HG03139 (cell line): ENCODE measurements around the gene KIF4B.
"Not testable (repeated sequence)": the region's sequence is repeated elsewhere in the genome, so short reads cannot be mapped to it uniquely, and the experiment has no call there.

Experiments used
- ATAC-seq: cut with Tn5 transposase; IDR thresholded peaks from one replicate; pipeline ENCODE4 v1.9.1; 2021; ENCODE audit not compliant: unreplicated experiment

KIF4B gene

DNA sequence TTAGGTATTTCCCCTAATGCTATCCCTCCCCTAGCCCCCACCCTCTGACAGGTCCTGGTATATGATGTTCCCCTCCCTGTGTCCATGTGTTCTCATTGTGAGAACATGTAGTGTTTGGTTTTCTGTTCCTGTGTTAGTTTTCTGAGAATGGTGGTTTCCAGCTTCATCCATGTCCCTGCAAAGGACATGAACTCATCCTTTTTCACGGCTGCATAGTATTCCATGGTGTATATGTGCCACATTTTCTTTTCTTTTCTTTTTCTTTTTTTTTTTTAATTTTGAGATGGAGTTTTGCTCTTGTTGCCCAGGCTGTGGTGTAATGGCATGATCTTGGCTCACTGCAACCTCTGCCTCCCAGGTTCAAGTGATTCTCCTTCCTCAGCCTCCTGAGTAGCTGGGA lies 7.3 kb upstream of the KIF4B start:
- not testable (repeated sequence) for ATAC-seq

DNA sequence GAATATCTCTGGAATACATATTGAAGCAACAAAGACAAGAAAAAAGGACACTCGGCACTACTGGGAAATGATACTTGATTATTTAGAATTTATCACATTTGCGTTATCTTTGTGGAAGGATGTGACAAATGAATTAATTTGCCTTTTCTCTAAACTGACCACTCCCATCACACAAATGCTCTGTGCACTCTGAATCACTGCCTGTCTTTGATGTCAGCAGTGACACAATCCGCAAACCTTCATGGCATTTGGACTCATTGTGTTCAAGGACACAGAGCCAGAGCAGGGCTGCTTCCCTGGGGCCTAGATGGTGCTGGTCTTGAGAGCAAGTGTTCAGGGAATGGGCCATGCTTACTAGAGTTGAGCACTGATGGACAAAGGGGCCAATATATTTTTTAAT lies 4.9 kb upstream of the KIF4B start:
- no peak for ATAC-seq

DNA sequence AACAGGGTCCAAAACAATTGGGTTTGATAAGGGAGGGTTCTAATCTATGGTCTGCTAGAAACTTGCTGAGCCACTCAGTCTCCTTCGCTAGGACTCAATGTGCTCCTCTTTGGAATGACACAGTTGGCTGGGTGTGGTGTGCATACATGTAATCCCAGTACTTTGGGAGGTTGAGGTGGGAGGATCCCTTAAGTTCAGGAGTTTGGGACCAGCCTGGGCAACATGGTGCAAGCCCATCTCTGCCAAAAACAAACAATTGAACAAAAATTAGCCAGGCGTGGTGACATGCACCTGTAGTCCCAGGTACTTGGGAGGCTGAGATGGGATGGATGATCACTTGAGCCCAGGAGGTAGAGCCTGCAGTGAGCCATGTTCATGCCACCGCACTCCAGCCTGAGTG lies 2.7 kb upstream of the KIF4B start:
- no peak for ATAC-seq

DNA sequence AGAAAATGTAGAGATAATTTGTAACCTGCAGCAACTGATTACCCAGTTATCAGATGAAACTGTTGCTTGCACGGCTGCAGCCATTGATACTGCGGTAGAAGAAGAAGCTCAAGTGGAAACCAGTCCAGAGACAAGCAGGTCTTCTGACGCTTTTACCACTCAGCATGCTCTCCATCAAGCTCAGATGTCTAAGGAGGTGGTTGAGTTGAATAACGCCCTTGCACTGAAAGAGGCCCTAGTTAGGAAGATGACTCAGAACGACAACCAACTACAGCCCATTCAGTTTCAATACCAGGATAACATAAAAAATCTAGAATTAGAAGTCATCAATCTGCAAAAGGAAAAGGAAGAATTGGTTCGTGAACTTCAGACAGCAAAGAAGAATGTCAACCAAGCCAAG lies 1.7 kb downstream of the KIF4B start:
- no peak for ATAC-seq

DNA sequence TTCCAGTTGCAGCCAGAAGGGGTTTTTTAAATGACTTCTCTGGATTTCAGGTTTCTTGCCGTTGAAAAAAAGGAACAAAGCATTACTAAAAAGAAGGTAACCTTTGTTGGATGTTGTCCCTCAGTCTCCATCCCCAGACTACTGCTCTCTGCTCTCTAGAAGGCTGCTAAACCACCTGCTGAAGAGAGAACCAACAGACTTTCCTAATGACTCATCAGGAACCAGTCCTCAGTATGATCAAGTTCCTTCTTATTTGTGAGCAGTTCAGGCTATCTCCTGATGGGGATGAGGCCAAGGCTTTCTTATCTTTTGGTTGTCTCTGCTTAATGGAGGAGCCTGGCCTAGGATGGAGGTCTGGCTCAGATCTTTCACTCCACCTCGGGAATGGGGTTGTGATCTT lies 4.1 kb downstream of the KIF4B start:
- ATAC-seq = peak; percentile 90

DNA sequence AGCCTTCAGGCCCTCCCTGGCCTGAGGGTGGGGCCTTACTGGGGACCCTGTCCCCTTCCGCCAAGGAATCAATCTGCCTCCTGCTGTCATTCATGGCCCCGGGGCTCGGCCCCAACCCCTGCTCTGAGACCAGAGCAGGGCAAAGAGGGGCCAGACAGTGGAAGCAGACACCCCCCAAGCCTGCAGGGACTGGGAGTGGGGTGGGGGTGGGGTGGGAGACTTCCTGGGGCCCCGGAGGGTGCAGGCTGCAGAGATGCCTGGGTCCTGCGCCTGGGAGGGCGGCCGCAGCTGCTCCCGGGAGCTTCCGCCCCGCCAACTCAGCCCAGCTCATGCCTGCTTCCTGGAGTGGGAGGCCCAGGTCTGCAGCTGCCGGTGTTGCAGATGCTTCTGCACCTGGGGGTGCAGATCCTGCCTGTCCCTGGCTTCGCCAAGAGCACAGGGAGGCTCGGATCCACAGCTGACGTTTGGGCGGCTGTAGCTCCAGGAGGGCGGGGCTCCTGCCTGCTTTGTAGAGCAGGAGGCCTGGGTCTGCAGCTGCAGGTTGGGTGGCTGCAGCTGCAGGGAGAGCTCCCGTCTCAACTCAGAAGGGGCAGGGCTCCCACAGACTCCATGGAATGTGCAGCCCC lies 6.2 kb downstream of the KIF4B start:
- no peak for ATAC-seq

DNA sequence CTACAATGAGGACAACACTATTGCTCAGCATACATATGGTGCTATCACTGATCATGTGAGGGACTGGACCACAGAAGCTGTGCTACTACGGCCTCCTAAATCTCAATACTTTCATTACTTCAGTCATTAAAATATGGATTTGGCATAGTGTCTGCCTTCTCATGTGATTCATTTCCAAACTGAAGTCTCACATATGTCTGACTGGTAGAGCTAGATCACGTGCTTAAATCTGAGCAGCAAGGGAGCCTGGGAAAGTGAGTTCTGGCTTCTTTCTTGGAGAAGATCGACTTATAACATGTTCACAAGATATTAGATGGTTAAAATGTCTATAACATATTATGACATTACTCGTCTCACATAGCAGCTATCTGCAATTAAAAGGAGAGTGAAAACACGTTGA lies 8.3 kb downstream of the KIF4B start:
- ATAC-seq = no peak

DNA sequence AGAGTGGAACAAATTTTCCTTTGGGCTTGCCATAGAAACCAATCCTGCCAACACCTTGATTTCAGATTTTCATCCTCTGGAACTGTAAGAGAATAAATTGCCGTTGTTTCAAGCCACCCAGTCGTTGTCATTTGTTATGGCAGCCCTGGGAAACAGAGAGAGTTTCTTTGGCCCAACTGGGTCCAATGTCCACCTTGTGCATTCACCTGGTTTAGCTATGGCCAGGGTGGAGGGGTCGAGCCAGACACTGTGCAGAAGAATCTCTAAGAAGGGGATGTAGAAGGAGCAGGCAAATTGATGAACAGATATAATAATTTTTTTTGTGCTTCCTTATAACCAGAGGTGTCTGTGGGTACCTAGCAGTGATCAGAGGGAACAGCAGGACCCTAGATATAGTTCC lies 9.8 kb downstream of the KIF4B start:
- ATAC-seq = no peak

DNA sequence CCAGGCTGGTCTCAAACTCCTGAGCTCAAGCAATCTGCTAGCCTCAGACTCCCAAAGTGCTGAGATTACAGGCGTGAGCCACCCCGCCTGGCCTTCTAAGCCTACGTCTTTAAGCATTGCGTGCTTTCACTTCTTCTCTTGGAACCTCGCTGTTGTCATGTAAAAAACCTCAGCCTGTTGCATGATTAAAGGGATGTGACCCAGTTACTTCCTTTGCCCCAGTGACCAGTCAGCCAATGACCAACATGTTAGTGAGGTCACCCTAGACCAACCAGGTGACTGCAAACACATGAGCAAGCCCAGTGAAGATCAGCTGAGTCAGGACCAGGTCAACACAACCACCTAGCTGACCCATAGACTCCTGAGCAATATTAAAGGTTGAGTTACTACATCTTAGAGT lies 10.5 kb downstream of the KIF4B start:
- no peak for ATAC-seq

DNA sequence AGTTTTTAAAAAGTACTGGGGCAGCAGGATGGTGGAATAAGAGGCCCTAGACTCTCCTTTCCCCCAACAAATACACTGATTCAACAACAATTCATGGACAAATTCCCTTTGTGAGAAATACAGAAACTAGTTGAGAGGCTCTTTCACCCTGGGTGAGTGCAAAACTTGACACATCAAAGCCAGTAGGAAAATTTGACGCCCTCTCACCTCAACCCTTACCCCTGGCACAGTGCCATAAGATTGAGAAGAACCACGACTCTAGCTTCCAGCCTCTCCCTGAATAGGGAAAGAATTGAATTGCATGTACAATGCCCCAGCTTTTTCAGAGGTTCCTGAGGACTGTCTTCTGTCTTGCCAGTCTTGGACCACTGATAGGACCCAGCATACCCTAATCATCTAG lies 12.3 kb downstream of the KIF4B start:
- ATAC-seq = no peak

DNA sequence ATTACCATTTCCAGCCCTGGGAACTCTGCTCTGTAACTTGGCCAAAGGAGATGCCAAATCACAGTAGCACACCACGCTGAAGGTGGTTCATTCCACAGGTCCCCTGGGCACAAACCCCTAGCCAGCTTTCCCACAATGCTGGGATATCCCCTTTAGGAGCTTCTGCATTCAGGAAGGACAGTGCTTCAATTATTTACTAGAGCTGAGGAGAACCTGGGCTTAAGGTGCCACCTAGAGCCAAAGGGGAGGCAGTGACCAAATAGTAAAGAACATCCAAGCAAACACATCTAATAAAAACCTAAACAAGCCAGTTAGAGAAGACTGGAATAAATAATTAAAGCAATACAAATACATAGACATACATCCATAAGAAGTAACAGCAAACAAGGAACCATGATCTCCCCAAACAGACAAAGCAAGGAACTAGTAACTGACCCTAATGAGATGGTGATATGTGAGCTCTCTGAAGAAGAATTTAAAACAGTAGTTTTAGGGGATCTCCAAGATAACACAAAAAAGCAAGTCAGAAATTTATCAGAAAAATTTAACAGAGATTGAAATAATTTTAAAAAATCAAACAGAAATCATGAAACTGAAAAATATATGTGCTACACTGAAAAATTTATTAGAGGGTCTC lies 14.6 kb downstream of the KIF4B start:
- no peak for ATAC-seq

DNA sequence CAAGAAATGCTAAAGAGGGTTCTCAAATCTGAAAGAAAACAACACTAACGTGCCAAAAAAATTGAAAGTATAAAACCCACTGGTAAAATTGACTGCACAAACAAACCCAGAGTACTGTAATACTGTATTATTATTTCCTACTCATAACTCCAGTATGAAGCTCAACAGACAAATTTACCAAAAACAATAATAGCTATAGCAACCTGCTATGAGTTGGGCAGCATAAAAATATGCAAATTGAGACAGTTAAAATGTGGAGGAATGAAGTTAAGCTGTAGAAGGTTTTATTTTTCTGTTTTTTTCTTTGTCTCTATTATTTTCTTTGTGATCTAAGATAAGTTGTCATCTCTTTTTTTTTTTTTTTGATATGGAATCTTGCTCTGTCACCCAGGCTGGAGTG lies 15.7 kb downstream of the KIF4B start:
- ATAC-seq = no peak

DNA sequence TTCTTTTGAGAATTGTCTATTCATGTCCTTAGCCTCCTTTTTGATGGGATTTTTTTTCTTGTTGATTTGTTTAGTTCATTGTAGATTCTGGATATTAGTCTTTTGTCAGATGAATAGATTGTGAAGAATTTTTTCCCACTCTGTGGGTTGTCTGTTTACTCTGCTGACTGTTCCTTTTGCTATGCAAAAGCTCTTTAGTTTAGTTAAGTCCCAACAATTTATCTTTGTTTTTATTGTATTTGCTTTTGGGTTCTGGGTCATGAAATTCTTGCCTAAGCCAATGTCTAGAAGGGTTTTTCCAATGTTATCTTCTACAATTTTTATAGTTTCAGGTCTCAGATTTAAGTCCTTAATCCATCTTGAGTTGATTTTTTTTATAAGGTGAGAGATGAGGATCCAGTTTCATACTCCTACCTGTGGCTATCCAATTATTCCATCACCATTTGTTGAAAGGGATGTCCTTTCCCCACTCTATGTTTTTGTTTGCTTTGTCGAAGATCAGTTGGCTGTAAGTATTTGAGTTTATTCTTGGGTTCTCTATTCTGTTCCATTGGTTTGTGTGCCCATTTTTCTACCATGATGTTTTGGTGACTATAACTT lies 20.7 kb downstream of the KIF4B start:
- ATAC-seq = not testable (repeated sequence)

DNA sequence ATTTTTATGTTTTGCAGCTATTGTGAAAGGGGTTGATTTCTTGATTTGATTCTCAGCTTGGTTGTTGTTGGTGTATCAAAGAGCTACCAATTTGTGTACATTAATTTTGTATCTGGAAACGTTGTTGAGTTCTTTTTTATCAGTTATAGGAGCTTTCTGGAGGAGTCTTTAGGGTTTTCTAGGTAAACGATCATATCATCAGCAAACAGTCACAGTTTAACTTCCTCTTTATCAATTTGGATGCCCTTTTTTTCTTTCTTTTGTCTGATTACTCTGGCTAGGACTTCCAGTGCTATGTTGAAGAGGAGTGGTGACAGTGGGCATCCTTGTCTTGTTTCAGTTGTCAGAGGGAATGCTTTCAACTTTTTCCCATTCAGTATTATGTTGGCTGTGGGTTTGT lies 21.5 kb downstream of the KIF4B start:
- ATAC-seq = not testable (repeated sequence)

DNA sequence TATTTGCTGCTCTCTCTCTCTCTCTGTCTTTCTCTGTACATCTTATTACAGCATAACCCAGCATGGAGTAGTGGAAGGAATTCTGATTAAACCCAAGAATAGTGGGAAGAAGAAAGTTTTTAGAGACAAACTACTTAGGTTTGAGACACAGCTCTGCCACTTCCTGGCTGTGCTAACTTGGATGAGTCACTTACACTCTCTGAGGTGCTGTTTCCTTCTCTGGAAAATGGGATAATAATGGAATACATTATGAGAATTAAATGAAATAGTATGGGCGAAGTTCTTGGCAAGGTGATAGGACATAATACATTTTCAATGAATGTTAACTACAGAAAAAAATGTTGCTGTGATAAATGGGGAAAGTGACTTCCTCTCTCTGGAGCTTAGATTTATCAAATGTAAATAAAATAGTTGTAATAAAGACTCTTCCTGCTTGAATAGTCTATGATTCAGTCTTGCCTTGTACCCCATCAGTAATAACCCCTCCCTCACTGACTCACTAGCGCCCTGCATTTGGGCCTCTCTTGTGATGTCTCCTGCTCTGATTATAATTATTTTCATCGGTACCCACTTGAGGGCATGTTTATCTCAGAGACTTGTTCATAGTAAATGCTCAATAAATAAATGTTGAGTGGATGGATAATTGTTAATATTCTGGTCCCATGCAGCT lies 27.6 kb downstream of the KIF4B start:
- no peak for ATAC-seq

DNA sequence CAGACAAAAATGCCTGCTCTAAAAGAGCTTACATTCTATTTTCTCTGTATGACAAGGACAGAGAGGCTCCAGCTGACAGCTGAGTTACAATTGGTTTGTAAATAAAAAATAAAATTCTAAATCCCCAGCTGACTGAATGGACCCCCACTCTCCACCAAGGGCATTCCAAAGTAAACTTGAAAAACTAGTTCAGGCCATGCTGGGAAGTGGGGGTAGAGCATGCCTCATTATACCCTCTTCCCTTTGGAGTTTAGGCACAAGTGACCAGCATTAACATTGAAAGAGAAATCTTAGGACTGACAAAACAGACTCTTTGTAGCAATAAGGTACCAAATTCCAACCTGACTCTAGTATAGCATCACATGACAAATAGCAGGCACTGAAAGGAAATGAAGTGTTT lies 31.0 kb downstream of the KIF4B start:
- ATAC-seq = no peak

DNA sequence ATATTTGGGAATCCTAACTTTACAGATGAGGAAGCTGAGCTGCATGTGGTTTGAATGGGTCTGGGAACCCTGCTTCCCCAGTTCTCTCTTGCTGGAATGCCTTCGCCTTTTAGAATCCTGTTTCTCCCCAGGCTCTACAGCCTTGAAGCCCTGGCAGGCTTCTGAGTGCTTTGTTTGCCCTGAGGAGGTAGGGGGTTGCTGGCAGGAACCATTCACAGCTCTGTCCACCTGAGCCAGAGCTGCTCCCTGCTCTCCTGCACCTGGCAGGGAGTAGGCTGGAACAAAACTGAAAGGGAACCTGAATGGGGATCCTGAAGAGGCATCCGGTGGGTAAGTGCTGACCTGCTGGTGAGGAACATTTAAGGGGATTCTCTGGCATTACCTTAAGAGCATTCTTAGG lies 33.0 kb downstream of the KIF4B start:
- no peak for ATAC-seq

DNA sequence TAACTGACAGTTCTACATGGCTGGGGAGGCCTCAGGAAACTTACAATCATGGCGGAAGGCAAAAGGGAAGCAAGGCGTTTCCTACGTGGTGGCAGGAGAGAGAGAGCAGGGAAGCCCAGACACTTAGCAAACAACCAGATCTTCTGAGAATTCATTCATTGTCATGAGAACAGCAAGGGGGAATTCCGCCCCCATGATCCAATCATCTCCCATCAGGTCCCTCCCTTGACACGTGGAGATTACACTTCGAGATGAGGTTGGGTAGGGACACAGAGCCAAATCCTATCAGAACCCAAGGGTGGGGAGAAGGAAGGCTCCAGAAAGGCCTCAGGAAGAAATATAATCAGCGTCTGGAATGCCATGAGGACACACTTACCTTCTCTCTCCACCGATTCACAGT lies 34.3 kb downstream of the KIF4B start:
- ATAC-seq = no peak

DNA sequence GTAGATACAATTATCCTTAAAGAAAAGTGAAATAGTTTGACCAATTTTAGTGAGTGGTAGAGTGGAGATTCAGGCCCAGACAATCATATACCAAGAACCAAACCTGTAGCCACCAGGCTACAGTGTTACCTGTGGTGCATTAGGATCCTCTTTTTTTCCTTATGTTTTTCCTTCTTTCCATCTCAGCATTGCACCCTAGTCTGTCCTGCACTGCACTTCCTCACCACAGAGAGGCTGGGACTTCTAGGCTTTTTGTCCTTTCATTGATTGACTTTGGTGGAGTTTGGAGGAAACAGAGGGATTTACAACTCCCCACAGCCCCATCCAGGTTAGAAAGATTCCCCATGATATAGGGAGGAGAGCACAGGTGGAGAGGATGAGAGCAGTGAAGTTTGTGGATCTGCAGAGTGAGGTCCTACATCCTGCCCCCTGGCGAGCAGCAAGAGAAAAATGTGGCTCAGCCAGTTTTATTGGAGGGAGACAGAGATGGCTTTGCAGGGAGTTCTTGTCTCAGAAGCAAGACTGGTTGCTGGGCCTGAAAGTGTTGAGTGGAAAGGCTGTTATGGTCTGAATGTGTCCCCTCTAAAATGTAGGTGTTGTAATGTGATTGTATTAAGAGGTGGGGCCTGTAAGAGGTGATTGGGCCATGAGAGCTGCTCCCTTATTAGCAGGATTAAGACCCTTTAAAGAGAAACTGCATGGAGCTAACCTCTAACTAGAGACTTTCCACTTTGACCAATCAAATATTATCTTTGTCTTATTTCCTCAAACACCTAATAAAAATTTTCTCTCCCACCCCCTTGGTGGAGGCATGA lies 36.2 kb downstream of the KIF4B start:
- ATAC-seq = no peak

DNA sequence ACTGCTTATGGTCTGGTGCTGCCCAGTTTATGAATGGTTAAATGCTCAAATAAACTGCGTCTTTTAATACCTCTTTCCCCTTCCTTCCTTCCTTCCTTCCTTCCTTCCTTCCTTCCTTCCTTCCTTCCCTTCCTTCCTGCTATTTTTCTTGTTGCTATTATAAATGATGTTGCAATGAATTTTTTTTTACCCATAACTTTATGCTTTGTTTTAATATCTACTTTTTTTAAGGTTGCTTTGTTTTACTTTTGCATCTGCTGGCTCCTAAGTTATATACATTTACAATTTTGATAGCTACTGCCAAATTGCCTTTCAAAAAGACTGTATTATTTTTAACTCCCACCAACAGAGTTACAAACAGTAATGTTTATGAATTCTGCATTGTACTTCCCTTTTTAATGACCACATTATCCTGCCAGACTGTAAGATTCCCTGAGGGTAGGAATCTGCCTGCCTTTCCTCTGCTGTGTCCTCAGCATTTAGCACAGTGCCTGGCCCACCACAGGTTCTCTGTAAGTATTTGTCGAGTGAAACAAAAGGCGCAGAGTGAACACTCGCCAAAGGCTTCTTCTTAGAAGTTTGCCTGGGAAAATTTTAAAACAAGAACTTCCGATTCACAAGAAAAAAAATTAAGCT lies 36.9 kb downstream of the KIF4B start:
- no peak for ATAC-seq

DNA sequence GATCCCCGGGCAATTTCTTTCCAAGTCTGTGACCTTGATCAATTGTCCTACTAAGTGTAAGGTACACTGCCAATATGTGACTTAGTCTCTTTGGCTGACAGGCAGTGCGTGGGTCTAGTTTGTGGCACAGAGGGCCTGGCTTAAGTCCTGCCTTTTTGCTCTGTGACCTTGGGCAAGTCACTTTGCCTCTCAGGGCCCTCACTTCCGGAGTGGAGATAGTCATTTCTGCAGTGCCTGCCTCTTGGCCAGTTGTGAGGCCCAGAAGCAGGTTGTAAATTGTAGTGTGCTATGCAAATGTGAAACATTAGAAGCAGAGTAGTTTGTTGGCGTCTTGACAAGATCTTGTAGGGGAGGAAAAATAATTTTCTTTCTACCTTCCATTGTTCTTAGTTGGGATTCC lies 39.0 kb downstream of the KIF4B start:
- no peak for ATAC-seq
